ENCODE data around the gene BLOC1S5. TPM values are rescaled to one million over a fixed set of nuclear protein-coding genes. Genes with fewer than 3 reads are reported as not detected.

Gene BLOC1S5
- total and polyA plus RNA-seq, 2 of the 13 experiments (the other 11 are each of a cell fraction or from before 2014, with no cell fraction given) = 10.5 to 41.5 TPM

DNA sequence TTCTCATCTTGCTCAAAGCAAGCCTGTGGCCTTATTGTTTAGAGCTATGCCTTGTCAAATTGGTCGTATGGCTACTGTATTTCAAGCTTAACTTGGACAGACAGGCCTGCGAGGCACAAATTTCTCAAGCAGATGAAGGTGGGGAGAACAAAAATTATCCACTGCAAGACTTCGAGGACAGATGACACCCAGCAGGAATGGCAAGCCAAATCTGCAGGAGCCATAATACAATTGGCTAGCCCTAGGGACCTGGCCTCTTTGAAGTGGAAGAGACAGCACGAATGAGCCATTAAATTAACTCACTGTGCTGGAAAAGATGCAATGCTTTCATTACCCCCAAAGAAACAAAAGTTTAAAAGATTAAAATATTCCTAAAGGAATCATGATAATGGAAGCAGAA, 5.0 kb upstream of the BLOC1S5 start (continued):
- TF ChIP-seq, protein P1, sequence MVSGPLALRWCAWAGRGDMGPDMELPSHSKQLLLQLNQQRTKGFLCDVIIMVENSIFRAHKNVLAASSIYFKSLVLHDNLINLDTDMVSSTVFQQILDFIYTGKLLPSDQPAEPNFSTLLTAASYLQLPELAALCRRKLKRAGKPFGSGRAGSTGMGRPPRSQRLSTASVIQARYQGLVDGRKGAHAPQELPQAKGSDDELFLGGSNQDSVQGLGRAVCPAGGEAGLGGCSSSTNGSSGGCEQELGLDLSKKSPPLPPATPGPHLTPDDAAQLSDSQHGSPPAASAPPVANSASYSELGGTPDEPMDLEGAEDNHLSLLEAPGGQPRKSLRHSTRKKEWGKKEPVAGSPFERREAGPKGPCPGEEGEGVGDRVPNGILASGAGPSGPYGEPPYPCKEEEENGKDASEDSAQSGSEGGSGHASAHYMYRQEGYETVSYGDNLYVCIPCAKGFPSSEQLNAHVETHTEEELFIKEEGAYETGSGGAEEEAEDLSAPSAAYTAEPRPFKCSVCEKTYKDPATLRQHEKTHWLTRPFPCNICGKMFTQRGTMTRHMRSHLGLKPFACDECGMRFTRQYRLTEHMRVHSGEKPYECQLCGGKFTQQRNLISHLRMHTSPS (CRISPR knock-in tag; IDR thresholded peaks at IDR 0.05; ENCODE audit: low read depth) = no peak
- TF ChIP-seq TAF1 (CRISPR knock-in tag; IDR thresholded peaks at IDR 0.05) (no peak), WIZ (CRISPR knock-in tag; IDR thresholded peaks at IDR 0.05) (no peak), NFRKB (IDR thresholded peaks at IDR 0.05) (no peak), CBFB (CRISPR knock-in tag; IDR thresholded peaks at IDR 0.05) (no peak), JUND (CRISPR knock-in tag; IDR thresholded peaks at IDR 0.05) (no peak)
- TF ChIP-seq, protein P2, sequence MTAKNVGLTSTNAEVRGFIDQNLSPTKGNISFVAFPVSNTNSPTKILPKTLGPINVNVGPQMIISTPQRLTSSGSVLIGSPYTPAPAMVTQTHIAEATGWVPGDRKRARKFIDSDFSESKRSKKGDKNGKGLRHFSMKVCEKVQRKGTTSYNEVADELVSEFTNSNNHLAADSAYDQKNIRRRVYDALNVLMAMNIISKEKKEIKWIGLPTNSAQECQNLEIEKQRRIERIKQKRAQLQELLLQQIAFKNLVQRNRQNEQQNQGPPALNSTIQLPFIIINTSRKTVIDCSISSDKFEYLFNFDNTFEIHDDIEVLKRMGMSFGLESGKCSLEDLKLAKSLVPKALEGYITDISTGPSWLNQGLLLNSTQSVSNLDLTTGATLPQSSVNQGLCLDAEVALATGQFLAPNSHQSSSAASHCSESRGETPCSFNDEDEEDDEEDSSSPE (CRISPR knock-in tag; IDR thresholded peaks at IDR 0.05) = no peak
- TF ChIP-seq, protein P3, sequence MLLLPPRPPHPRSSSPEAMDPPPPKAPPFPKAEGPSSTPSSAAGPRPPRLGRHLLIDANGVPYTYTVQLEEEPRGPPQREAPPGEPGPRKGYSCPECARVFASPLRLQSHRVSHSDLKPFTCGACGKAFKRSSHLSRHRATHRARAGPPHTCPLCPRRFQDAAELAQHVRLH (CRISPR knock-in tag; IDR thresholded peaks at IDR 0.05; ENCODE audit: borderline replicate concordance, low read depth) = no peak

DNA sequence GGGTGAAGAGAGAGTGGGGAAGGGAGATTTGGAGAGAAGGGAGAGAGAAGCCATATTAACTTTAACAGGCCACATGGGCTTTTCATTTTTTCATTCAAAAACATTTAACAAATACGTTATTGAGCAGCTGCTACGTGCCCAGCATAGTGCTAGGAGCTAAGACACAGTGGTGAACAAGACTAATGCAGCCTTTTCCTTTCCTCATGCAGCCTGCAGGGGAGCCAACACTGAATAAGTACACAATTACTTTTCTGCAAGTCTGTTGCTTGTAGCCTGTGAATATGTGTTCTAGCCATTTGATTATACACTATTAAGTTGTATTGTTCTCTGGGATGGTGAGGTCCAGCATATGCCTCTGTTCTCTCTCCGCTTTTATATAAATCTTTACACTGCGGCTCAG, 1.9 kb upstream of the BLOC1S5 start:
- Histone ChIP-seq H3K36me3 (replicated peaks in 1 of 2; ENCODE audit: control insufficient read depth in 1 of 2, insufficient read depth in 2 of 2, low read length in 2 of 2) (peaks cover 0 to 8% of the 10 kb centered on the region in 2 experiments; a peak in 3 of 5 replicates), H3K4me2 (ENCODE audit: low read depth, low read length) (no peak overlapping the region), H3K4me3 (replicated peaks in 1 of 3; ENCODE audit: insufficient read depth in 1 of 3, low read depth in 2 of 3, low read length in 3 of 3) (no peak overlapping the region), H3K9me3 (ENCODE audit: low read length) (no peaks in the 10 kb centered on the region), H3K27me3 (ENCODE audit: control insufficient read depth in 1 of 2, insufficient read depth in 2 of 2, low read length in 2 of 2) (no peaks in the 10 kb centered on the region; a peak in 1 of 5 replicates), H3K4me1 (ENCODE audit: insufficient read depth, low read length) (peaks cover 39% of the 10 kb centered on the region), H4K20me1 (ENCODE audit: insufficient read depth, low read length) (no peaks in the 10 kb centered on the region), H3K27ac (ENCODE audit: extremely low read length, insufficient read depth, low read length) (no peak overlapping the region), H3K9ac (ENCODE audit: insufficient read depth, low read depth, low read length) (no peak overlapping the region), H2AFZ (ENCODE audit: low read length) (no peak overlapping the region), H3K79me2 (ENCODE audit: insufficient read depth, low read length) (peaks cover 14% of the 10 kb centered on the region)
- ATAC-seq (no peak), FAIRE-seq (no peak), DNase-seq (ENCODE audit: low spot score) (no peak)
- WGBS (ENCODE audit: low lambda C conversion rate) = 93% methylated on average over 4 of the region's 4 CpGs
- ChIA-PET CTCF (ENCODE audit: low intra/inter-chr PET ratio, low total read pairs) (interaction anchor here (0.6 kb wide), 1 partner anchor 36 kb away, joined by 3 read pairs; the partner anchor contains the start of gene EEF1E1), POLR2A (interaction anchor here (3.9 kb wide), 1 partner anchor 35 kb away, joined by 110 read pairs; the partner anchor contains the start of gene EEF1E1)
- intact Hi-C loops (cut with micrococcal nuclease; ENCODE audit: unreplicated experiment) (no loop called here), in situ Hi-C loops (cut with HindIII; ENCODE audit: extremely low pct_ligation_motif_present, low pct_unique_long_range_greater_than_20kb) (loop anchor here (10.0 kb wide), 1 partner anchor 341 kb away; the partner anchor contains the start of gene BMP6)
- no TSS peak for BruUV-seq (replicated peaks)
- TF ChIP-seq, protein P4, sequence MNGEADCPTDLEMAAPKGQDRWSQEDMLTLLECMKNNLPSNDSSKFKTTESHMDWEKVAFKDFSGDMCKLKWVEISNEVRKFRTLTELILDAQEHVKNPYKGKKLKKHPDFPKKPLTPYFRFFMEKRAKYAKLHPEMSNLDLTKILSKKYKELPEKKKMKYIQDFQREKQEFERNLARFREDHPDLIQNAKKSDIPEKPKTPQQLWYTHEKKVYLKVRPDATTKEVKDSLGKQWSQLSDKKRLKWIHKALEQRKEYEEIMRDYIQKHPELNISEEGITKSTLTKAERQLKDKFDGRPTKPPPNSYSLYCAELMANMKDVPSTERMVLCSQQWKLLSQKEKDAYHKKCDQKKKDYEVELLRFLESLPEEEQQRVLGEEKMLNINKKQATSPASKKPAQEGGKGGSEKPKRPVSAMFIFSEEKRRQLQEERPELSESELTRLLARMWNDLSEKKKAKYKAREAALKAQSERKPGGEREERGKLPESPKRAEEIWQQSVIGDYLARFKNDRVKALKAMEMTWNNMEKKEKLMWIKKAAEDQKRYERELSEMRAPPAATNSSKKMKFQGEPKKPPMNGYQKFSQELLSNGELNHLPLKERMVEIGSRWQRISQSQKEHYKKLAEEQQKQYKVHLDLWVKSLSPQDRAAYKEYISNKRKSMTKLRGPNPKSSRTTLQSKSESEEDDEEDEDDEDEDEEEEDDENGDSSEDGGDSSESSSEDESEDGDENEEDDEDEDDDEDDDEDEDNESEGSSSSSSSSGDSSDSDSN (CRISPR knock-in tag; IDR thresholded peaks at IDR 0.05) = peak; percentile 11; the same call in 1 of the 2 replicates
- TF ChIP-seq, protein P5, sequence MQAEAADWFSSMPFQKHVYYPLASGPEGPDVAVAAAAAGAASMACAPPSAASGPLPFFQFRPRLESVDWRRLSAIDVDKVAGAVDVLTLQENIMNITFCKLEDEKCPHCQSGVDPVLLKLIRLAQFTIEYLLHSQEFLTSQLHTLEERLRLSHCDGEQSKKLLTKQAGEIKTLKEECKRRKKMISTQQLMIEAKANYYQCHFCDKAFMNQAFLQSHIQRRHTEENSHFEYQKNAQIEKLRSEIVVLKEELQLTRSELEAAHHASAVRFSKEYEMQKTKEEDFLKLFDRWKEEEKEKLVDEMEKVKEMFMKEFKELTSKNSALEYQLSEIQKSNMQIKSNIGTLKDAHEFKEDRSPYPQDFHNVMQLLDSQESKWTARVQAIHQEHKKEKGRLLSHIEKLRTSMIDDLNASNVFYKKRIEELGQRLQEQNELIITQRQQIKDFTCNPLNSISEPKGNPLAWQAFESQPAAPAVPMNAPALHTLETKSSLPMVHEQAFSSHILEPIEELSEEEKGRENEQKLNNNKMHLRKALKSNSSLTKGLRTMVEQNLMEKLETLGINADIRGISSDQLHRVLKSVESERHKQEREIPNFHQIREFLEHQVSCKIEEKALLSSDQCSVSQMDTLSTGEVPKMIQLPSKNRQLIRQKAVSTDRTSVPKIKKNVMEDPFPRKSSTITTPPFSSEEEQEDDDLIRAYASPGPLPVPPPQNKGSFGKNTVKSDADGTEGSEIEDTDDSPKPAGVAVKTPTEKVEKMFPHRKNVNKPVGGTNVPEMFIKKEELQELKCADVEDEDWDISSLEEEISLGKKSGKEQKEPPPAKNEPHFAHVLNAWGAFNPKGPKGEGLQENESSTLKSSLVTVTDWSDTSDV (CRISPR knock-in tag; IDR thresholded peaks at IDR 0.05) = no peak
- peak; percentile 6; the same call in 1 of the 2 replicates for TF ChIP-seq STAG1 (CRISPR knock-in tag; IDR thresholded peaks at IDR 0.05)
